ENCODE data around the gene MMP20.

DNA sequence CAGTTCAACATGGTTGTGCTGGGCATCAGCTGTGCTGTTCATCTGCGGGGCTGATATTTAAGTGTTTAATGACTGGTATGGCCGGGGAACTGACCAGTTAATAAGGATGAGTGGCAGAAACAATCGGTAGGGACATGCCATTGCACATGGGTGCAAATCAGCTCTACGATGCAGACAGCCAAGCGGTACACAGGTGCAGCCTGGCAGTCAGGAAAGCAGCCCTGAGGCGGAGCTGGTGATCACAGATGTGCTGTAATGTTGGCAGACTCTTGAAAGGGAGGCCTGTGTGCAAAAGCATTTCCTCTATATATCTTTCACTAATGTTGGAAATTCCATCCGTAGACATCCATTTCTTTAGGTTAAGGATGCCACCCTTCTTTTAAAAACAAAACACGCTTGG is 1.1 kb downstream of the MMP20 start:
- TF ChIP-seq, protein P1, sequence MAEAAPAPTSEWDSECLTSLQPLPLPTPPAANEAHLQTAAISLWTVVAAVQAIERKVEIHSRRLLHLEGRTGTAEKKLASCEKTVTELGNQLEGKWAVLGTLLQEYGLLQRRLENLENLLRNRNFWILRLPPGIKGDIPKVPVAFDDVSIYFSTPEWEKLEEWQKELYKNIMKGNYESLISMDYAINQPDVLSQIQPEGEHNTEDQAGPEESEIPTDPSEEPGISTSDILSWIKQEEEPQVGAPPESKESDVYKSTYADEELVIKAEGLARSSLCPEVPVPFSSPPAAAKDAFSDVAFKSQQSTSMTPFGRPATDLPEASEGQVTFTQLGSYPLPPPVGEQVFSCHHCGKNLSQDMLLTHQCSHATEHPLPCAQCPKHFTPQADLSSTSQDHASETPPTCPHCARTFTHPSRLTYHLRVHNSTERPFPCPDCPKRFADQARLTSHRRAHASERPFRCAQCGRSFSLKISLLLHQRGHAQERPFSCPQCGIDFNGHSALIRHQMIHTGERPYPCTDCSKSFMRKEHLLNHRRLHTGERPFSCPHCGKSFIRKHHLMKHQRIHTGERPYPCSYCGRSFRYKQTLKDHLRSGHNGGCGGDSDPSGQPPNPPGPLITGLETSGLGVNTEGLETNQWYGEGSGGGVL (tag by site-specific recombination; IDR thresholded peaks at IDR 0.05), result no peak
- TF ChIP-seq ZNF416 (tag by site-specific recombination; IDR thresholded peaks at IDR 0.05), result no peak
- TF ChIP-seq, protein P2, sequence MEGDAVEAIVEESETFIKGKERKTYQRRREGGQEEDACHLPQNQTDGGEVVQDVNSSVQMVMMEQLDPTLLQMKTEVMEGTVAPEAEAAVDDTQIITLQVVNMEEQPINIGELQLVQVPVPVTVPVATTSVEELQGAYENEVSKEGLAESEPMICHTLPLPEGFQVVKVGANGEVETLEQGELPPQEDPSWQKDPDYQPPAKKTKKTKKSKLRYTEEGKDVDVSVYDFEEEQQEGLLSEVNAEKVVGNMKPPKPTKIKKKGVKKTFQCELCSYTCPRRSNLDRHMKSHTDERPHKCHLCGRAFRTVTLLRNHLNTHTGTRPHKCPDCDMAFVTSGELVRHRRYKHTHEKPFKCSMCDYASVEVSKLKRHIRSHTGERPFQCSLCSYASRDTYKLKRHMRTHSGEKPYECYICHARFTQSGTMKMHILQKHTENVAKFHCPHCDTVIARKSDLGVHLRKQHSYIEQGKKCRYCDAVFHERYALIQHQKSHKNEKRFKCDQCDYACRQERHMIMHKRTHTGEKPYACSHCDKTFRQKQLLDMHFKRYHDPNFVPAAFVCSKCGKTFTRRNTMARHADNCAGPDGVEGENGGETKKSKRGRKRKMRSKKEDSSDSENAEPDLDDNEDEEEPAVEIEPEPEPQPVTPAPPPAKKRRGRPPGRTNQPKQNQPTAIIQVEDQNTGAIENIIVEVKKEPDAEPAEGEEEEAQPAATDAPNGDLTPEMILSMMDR (tag by site-specific recombination; IDR thresholded peaks at IDR 0.05), result no peak
- TF ChIP-seq ZBTB1 (tag by site-specific recombination; IDR thresholded peaks at IDR 0.05), result no peak
- TF ChIP-seq ZNF221 (tag by site-specific recombination; IDR thresholded peaks at IDR 0.05; ENCODE audit: borderline replicate concordance), result no peak
- TF ChIP-seq, protein P3, sequence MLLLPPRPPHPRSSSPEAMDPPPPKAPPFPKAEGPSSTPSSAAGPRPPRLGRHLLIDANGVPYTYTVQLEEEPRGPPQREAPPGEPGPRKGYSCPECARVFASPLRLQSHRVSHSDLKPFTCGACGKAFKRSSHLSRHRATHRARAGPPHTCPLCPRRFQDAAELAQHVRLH (tag by site-specific recombination; IDR thresholded peaks at IDR 0.05), result no peak
- TF ChIP-seq ZNF654 (tag by site-specific recombination; IDR thresholded peaks at IDR 0.05; ENCODE audit: low read depth), result no peak
- no peak for TF ChIP-seq ZNF555 (tag by site-specific recombination; conservative IDR thresholded peaks at IDR 0.05)
- no peak for TF ChIP-seq ZBTB7A (tag by site-specific recombination; IDR thresholded peaks at IDR 0.05; ENCODE audit: low read depth)
- TF ChIP-seq ZNF23 (tag by site-specific recombination; IDR thresholded peaks at IDR 0.05; ENCODE audit: borderline replicate concordance), result no peak

All from HEK293 (cell line).